ENCODE data around the gene AQR.
"Not testable (repeated sequence)": the region's sequence is repeated elsewhere in the genome, so short reads cannot be mapped to it uniquely, and the experiment has no call there.

AQR gene

GRCh38 chr15:34969340-34970097 is at the start of gene AQR:
AQR (minus strand) TSS chr15:34969742; CDS start chr15:34969613, 129 bp downstream.
- peak; percentile 92 for DNase-seq

DNA sequence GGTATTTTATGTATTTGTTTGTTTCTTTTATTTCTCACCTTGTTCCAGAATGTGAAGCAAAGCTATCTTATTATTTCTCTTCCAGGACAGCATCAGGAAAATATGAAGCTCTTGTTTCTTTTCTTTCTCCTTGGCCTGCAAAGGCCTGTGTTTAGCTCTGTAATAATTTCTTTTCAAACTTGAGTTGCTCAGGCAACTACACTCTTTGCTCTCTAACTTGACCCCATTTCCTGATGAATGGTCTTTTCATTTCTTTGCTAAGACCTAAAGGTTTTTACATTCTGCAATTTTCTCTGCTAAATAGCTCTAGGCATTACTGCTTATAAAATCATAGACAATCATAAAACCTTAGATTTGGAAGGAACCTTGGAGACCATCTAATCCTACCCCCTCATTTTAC is 44.7 kb upstream of the AQR start:
- DNase-seq = no peak

GRCh38 chr15:35013370-35013769 is 43.8 kb upstream of the AQR start:
- DNase-seq = no peak

- no peak for DNase-seq
Measured at GRCh38 chr15:35007397-35007796, 37.9 kb upstream of the AQR start.

- no peak for DNase-seq
Measured at GRCh38 chr15:35005933-35006332, 36.4 kb upstream of the AQR start.

DNA sequence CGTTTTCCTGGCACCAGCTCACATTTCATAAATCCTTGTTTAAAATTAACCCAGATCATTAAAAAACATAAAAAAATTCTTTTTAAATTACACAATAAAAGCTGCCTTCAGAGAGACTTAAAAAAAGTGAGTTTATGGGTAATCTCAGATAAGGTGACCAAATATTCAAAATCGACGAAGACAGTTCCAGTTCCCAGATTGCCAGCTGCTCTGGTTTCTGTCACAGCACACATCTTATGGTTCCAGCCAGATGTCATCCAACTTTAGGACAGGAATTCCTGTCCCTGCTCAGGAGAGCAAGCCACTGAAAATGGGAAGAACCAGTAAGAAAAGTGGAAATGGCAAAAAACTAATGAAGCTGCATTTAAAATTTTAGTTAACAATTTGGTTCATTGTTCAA is 34.4 kb upstream of the AQR start:
- no peak for DNase-seq

DNA sequence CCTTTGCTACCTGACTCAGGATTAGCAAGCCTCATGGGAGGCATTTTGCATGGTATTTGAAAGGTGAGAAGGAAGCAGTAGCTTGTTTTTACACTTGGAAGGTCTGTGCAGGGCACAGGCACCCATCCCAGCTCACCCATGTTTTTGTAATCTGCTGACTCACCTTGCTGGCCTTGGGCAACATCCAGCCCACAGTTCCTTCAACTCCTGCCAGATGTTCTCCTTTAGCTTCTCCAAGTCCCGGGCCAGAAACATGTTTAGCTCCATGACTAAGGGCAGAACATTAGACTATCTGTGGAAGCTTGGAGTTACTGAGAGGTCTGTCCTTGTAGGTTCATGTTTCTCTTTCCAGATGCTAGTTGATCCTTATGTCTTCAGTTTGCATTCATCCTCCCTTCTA is 31.0 kb upstream of the AQR start:
- no peak for DNase-seq

DNA sequence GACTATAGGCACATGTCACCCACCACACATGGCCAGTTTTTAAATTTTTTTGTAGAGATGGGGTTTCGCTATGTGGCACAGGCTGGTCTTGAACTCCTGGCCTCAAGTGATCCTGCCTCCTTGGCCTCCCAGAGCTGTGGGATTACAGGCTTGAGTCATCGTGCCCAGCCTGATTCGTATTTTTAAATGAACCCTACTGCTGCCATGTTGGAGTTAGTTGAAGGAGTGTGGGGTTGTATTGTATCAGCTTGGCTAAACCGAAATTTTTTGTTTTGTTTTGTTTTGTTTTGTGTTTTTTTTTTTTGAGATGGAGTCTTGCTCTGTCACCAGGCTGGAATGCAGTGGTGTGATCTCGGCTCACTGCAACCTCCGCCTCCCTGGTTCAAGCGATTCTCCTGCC is 30.4 kb upstream of the AQR start:
- no peak for DNase-seq

DNA sequence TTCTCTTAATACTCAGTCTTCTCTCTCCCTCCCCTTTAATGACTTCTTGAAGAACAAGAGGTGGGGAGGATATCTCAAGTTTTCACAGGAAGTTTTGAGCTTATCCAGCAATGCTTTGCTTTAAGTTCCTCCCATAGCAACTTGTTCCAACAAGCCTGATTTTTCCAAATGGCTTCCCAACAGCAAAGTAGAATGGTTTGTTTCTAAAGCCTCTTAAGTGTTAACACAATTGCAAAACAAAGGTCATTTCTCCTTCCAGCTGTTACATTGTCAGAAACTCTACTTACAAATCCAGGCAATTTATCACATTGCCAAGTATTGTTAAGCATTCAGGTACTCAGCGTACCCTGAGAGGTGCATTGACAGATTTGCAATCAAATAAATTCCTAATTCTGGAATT is 25.4 kb upstream of the AQR start:
- DNase-seq = no peak

DNA sequence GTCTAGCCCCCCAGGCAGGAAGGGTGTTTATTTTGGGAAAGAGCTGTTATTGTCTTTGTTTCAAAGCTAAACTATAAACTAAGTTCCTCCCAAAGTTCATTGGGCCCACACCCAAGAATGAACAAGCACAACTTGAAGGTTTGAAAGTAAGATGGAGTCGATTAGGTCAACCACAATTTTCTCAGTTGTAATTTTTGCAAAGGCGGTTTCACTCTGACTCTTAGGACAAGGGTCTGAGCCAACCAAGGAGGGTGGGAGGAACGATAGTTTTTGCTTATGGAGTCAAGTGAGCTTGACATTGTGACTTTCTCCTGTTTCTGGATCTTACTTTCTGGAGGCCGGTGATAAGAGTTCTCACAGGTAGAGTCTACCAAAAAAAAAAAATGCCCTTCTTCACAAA is 24.3 kb upstream of the AQR start:
- DNase-seq = no peak

DNA sequence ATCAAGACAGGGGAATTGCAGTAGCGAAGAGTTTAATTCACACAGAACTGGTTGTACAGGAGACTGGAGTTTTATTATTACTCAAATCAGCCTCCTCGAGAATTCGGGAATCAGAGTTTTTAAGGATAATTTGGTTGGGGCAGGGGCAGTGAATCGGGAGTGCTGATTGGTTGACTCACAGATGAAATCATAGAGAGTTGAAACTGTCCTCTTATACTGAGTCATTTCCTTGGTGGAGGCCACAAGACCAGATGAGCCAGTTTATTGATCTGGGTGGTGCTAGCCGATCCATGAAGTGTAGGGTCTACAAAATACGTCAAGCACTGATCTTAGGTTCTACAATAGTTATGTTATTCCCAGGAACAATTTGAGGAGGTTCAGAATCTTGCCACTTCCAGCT is 23.9 kb upstream of the AQR start:
- DNase-seq = no peak

- DNase-seq = peak; percentile 85
Measured at GRCh38 chr15:34988027-34988902, 18.7 kb upstream of the AQR start, which contains the start of gene ZNF770. ZNF770 (minus strand) TSS chr15:34988287; CDS start chr15:34983434, 4,853 bp downstream.

GRCh38 chr15:34987609-34988026 is 18.1 kb upstream of the AQR start:
- DNase-seq = no peak

DNA sequence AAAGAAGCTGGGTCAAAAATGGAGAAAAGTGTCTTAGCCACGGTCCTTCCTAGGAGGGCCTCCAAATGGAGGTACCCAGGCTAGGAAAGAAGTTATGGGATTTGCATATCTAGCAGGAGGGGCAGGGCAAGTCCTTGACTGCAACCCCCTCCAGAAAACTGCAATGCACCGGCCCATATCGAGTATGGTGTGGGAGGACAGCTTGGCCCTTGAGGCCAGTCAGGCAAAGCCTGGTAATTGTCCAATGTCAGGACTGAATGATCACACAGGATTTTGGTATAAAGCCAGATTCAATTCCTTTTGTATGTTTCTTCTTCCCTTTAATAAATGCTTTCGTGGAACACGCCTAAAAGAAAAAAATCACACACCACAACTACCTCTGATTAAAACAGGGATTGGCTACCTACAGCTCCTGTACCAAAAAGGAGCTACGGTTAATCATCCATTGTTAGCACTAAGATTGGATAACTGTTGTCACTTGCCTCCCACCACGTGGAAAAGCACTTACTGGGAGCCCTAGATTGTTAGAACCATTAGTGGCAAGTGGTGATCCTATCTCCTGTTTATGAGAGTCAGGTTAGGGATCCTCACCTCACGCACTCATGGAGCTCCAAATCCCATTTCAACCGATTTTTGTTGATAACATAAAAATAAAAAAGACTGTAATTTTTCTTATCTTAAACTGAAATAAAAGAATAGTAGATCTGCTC is 17.4 kb upstream of the AQR start:
- DNase-seq = no peak

DNA sequence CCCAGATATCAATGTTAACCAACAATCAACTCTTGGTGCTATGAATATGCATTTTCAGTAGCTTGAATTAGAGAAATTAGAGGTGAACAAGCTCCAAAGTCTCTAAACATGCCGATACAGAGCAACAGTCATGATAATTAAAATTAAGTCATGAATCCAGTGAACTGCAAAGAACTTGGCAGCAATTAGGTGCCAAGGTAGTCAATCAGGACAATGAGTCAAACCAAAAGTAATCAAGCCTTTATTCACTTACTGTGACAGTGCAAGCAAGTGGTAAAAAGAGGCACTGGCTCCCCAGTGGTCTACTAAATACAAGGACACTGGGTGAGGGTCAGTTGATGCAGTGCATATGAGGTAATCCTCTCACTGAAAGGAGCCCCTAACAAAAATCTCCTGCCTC is 16.8 kb upstream of the AQR start:
- no peak for DNase-seq

DNA sequence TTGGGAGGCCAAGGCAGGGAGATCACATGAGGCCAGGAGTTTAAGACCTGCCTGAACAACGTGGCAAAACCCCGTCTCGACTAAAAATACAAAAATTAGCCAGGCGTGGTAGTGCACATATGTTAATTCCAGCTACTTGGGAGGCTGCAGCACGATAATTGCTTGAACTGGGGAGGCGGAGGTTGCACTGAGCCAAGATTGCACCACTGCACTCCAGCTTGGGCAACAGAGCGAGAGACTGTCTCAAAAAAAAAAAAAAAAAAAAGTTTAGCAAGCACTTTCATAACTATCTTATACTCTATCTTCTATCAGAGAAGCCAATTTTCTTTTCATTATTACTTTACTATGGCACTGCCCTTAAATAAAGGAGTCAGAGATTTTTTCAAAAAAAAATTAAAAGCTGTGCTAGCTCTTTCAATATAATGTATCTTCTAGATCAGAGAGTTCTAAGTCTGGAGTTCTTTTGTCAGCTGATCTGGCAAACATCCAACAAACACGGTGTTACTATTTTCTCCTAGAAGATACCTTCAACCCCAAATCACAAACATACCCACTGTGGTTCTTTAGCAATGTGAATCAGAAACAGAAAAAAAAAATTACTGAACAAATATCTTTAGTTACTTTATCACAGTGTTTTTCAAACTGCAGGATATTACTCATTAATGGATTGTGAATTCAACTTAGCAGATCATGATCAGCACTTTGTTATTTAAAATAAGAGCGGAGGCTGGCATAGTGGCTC is 15.5 kb upstream of the AQR start:
- no peak for DNase-seq

DNA sequence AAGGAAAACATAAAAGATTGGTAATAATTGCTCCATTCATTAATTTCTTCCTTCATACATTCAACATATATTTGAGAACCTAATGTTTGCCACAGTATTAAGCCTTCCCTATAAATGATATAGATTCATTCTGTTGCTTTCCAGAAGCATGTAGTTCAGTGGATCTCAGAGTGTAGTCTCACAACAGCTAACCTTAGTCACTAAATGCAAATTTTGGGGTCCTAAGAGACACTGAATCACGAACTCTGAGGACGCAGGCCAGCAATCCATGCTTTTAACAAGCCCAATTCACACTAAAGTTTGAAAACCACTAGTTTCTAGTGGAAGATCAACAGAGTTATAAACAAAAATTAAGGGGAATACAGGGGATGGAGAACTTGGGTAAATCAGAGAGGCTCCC is 7.2 kb upstream of the AQR start:
- no peak for DNase-seq

- DNase-seq = no peak
Measured at GRCh38 chr15:34976073-34976472, 6.5 kb upstream of the AQR start.

DNA sequence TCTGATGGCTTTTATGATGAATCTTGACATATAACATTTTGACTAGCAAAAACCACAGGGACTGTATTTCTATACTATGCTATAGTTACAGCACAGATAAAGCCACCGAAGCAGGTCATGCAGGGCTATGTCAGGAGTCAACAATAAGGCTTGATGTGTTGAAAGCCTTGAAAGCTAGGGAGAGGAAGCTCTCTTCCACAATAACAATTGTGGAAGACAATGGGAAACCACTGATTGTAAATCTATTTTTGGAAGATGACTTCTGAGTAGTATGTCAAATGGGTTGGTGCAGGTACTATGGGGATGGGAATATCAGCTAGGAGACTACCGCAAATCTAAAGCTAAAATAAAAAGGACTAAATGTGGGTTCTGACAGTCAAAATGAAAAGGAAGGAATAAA is 4.0 kb upstream of the AQR start:
- no peak for DNase-seq

DNA sequence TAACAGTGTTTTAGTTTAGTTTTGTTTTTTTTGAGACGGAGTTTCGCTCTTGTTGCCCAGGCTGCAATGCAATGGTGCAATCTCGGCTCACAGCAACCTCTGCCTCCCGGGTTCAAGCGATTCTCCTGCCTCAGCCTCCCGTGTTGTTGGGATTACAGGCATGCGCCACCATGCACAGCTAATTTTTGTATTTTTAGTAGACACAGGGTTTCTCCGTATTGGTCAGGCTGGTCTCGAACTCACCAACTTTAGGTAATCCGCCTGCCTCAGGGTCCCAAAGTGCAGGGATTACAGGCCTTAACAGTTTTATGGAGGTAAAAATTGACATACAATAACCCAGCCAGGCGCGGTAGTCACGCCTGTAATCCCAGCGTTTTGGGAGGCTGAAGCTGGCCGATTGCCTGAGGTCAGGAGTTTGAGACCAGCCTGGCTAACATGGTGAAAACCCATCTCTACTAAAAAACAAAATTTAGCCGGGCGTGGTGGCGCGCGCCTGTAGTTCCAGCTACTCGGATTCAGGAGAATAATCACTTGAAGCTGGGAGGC is 629 bp upstream of the AQR start:
- DNase-seq = not testable (repeated sequence)

- DNase-seq = no peak
Measured at GRCh38 chr15:34964277-34964676, 5.3 kb downstream of the AQR start.

- DNase-seq = no peak
Measured at GRCh38 chr15:34953851-34954250, 15.7 kb downstream of the AQR start.

Measured in activated naive CD4-positive, alpha-beta T cell treated with Interleukin-2 at 50 U/mL for 16 hours (primary cell).